ENCODE data around the gene DLK1. TPM values are rescaled to one million over a fixed set of nuclear protein-coding genes. Genes with fewer than 3 reads are reported as not detected.

Gene DLK1
- polyA plus RNA-seq, 1 of the 3 experiments (the other 2 are of a cell fraction) = 1.7 TPM

DNA sequence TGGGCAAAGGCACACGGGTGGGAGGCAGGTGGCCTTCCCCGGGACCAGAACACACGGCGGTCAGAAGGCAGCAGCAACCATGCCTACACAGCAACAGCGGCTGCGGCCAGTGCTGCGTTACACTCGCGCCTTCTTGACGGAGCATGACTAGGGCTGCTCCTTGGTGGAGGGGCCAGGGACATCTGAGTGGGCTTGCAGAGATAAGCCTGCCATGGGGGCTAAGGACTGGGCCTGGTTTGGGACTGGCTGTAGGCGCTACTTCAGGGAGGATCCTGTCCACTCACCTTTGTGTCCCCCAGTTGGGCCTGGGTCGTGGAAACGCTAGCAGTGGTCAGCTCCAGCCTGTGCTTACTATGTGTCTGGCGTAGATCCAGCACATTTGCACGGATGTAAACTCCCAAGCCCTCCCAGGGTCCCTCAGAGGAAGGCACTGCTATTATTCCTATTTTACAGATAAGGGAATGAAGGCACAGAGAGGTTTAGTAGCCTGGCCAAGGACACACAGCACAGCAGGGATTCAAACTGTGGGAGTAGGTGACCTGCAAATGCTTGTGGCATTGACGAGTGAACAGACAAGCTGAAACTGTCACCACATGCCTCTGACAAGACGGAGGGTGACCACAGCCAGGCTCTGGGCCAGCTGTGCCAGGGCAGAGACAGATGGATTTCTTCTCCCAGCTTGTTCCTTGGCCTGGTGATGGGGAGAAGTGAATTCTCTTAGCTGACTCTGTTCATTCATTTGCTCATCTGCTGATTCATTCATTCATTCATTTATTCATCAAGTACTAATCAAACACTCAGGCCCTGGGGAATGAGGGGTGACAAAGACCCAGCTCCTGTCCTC, 31.9 kb upstream of the DLK1 start:
- no peak for DNase-seq
- Histone ChIP-seq H3F3A (replicated peaks; ENCODE audit: insufficient read depth) (peaks cover 25% of the 10 kb centered on the region), H3K9me3 (no peaks in the 10 kb centered on the region), H3K9ac (no peak overlapping the region), H3K36me3 (replicated peaks in 1 of 2; ENCODE audit: control insufficient read depth in 1 of 2, insufficient read depth in 2 of 2, low read length in 1 of 2) (no peaks in the 10 kb centered on the region), H3K4me2 (no peak overlapping the region), H3K27ac (ENCODE audit: low read depth in 2 of 2, low read length in 1 of 2) (peak overlapping the region in 1 of 2 experiments; percentile 80; a peak in 2 of 4 replicates), H2AFZ (ENCODE audit: low read depth) (no peak overlapping the region), H3K27me3 (ENCODE audit: insufficient read depth) (no peaks in the 10 kb centered on the region), H4K20me1 (ENCODE audit: insufficient read depth) (no peaks in the 10 kb centered on the region), H3K79me2 (ENCODE audit: insufficient read depth) (no peaks in the 10 kb centered on the region), H3K4me1 (ENCODE audit: control insufficient read depth in 1 of 2, insufficient read depth in 2 of 2, low read depth in 1 of 2, low read length in 1 of 2) (peaks cover 41 to 81% of the 10 kb centered on the region in 2 experiments), H3K9me2 (no peaks in the 10 kb centered on the region), H3K4me3 (ENCODE audit: low read depth in 2 of 2, low read length in 1 of 2) (no peak overlapping the region)
- WGBS (ENCODE audit: low lambda C conversion rate) = 91% methylated on average over 8 of the region's 17 CpGs
- TF ChIP-seq RFX5 (IDR thresholded peaks at IDR 0.05; ENCODE audit: low read length) (no peak), POLR2AphosphoS5 (IDR thresholded peaks at IDR 0.05; ENCODE audit: low read depth, low read length) (no peak), TEAD4 (IDR thresholded peaks at IDR 0.05; ENCODE audit: borderline replicate concordance, insufficient read depth) (no peak), MXI1 (IDR thresholded peaks at IDR 0.05; ENCODE audit: low read depth, low read length) (no peak), SMC3 (IDR thresholded peaks at IDR 0.05; ENCODE audit: low read depth, low read length) (no peak), ELF1 (IDR thresholded peaks at IDR 0.05) (no peak), RXRA (IDR thresholded peaks at IDR 0.05; ENCODE audit: borderline replicate concordance, low read depth) (no peak), GABPA (IDR thresholded peaks at IDR 0.05; ENCODE audit: low read depth) (no peak)
- TF ChIP-seq, protein P1, sequence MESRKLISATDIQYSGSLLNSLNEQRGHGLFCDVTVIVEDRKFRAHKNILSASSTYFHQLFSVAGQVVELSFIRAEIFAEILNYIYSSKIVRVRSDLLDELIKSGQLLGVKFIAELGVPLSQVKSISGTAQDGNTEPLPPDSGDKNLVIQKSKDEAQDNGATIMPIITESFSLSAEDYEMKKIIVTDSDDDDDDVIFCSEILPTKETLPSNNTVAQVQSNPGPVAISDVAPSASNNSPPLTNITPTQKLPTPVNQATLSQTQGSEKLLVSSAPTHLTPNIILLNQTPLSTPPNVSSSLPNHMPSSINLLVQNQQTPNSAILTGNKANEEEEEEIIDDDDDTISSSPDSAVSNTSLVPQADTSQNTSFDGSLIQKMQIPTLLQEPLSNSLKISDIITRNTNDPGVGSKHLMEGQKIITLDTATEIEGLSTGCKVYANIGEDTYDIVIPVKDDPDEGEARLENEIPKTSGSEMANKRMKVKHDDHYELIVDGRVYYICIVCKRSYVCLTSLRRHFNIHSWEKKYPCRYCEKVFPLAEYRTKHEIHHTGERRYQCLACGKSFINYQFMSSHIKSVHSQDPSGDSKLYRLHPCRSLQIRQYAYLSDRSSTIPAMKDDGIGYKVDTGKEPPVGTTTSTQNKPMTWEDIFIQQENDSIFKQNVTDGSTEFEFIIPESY (IDR thresholded peaks at IDR 0.05; ENCODE audit: borderline replicate concordance, low read depth) = no peak
- TF ChIP-seq, protein P2, sequence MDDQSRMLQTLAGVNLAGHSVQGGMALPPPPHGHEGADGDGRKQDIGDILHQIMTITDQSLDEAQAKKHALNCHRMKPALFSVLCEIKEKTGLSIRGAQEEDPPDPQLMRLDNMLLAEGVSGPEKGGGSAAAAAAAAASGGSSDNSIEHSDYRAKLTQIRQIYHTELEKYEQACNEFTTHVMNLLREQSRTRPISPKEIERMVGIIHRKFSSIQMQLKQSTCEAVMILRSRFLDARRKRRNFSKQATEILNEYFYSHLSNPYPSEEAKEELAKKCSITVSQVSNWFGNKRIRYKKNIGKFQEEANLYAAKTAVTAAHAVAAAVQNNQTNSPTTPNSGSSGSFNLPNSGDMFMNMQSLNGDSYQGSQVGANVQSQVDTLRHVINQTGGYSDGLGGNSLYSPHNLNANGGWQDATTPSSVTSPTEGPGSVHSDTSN (IDR thresholded peaks at IDR 0.05) = no peak
- POLR2A ChIA-PET = interaction anchor here (0.8 to 1.3 kb wide), 3 partner anchors 35 to 534 kb away, joined by 3 read pairs; no protein-coding TSS in a partner anchor
- CTCF ChIA-PET = interaction anchor here (0.7 to 1.2 kb wide), 3 partner anchors 10 to 29 kb away, joined by 3 read pairs; no protein-coding TSS in a partner anchor

DNA sequence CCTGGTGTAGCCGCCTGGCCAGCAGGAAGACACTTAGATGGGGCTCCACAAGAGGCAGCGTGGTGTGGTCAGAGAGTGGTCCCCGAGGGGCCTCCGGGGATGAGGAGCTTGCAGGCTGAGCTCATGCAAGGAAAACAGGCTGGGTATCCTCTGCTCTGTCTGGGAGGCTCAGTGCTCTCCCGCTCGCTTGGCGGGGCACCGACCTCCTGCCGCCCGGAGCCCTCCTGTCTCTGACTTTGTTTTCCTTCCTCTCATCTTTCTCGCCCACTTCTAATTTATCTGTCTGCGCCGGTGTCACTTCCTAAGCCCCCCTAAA, 31.3 kb upstream of the DLK1 start:
- Histone ChIP-seq H2AFZ (ENCODE audit: low read depth) (no peak overlapping the region), H3K9ac (no peak overlapping the region)
- CTCF ChIA-PET = interaction anchor here (0.7 to 0.8 kb wide), 2 partner anchors 10 to 30 kb away, joined by 3 read pairs; no protein-coding TSS in a partner anchor

More for the DNA sequence above, 31.3 kb upstream of the DLK1 start:
- Histone ChIP-seq H3K79me2 (ENCODE audit: insufficient read depth) (no peaks in the 10 kb centered on the region), H3K4me2 (no peak overlapping the region), H3K27ac (ENCODE audit: low read depth in 2 of 2, low read length in 1 of 2) (peak overlapping the region in 1 of 2 experiments; percentile 80; a peak in 2 of 4 replicates), H3K27me3 (ENCODE audit: insufficient read depth) (no peaks in the 10 kb centered on the region), H3K4me3 (ENCODE audit: low read depth in 2 of 2, low read length in 1 of 2) (no peak overlapping the region), H3K9me3 (no peaks in the 10 kb centered on the region), H3F3A (replicated peaks; ENCODE audit: insufficient read depth) (peaks cover 25% of the 10 kb centered on the region), H3K36me3 (replicated peaks in 1 of 2; ENCODE audit: control insufficient read depth in 1 of 2, insufficient read depth in 2 of 2, low read length in 1 of 2) (no peaks in the 10 kb centered on the region), H3K9me2 (no peaks in the 10 kb centered on the region), H3K4me1 (ENCODE audit: control insufficient read depth in 1 of 2, insufficient read depth in 2 of 2, low read depth in 1 of 2, low read length in 1 of 2) (peaks cover 41 to 77% of the 10 kb centered on the region in 2 experiments), H4K20me1 (ENCODE audit: insufficient read depth) (no peaks in the 10 kb centered on the region)
- WGBS (ENCODE audit: low lambda C conversion rate) = 90% methylated on average over 13 of the region's 13 CpGs
- POLR2A ChIA-PET = interaction anchor here (0.8 to 1.3 kb wide), 3 partner anchors 34 to 533 kb away, joined by 3 read pairs; no protein-coding TSS in a partner anchor
- TF ChIP-seq RFX5 (IDR thresholded peaks at IDR 0.05; ENCODE audit: low read length) = no peak
- TF ChIP-seq, protein P1 (IDR thresholded peaks at IDR 0.05; ENCODE audit: borderline replicate concordance, low read depth) = no peak
- no peak for TF ChIP-seq POLR2AphosphoS5 (IDR thresholded peaks at IDR 0.05; ENCODE audit: low read depth, low read length)
- TF ChIP-seq JUND (IDR thresholded peaks at IDR 0.05) = no peak
- TF ChIP-seq MEF2A (IDR thresholded peaks at IDR 0.05; ENCODE audit: borderline replicate concordance, low read depth) = no peak
- TF ChIP-seq, protein P3, sequence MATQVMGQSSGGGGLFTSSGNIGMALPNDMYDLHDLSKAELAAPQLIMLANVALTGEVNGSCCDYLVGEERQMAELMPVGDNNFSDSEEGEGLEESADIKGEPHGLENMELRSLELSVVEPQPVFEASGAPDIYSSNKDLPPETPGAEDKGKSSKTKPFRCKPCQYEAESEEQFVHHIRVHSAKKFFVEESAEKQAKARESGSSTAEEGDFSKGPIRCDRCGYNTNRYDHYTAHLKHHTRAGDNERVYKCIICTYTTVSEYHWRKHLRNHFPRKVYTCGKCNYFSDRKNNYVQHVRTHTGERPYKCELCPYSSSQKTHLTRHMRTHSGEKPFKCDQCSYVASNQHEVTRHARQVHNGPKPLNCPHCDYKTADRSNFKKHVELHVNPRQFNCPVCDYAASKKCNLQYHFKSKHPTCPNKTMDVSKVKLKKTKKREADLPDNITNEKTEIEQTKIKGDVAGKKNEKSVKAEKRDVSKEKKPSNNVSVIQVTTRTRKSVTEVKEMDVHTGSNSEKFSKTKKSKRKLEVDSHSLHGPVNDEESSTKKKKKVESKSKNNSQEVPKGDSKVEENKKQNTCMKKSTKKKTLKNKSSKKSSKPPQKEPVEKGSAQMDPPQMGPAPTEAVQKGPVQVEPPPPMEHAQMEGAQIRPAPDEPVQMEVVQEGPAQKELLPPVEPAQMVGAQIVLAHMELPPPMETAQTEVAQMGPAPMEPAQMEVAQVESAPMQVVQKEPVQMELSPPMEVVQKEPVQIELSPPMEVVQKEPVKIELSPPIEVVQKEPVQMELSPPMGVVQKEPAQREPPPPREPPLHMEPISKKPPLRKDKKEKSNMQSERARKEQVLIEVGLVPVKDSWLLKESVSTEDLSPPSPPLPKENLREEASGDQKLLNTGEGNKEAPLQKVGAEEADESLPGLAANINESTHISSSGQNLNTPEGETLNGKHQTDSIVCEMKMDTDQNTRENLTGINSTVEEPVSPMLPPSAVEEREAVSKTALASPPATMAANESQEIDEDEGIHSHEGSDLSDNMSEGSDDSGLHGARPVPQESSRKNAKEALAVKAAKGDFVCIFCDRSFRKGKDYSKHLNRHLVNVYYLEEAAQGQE (IDR thresholded peaks at IDR 0.05; ENCODE audit: low read depth, low read length) = no peak
- no peak for TF ChIP-seq GABPA (IDR thresholded peaks at IDR 0.05; ENCODE audit: low read depth)
- no peak for DNase-seq

Measured in SK-N-SH (cell line).